Right hindlimb (tissue), 1 donor: Measurements from ENCODE around the gene ABCB8.
"Not testable (repeated sequence)": the region's sequence is repeated elsewhere in the genome, so short reads cannot be mapped to it uniquely, and the experiment has no call there.

Source experiments
- DNase-seq: peaks from one replicate; pipeline ENCODE4 v3.0.0-alpha.2; 2018

Gene ABCB8

GRCh38 chr7:151016505-151016904 lies 11.7 kb upstream of the ABCB8 start:
- DNase-seq = no peak

DNA sequence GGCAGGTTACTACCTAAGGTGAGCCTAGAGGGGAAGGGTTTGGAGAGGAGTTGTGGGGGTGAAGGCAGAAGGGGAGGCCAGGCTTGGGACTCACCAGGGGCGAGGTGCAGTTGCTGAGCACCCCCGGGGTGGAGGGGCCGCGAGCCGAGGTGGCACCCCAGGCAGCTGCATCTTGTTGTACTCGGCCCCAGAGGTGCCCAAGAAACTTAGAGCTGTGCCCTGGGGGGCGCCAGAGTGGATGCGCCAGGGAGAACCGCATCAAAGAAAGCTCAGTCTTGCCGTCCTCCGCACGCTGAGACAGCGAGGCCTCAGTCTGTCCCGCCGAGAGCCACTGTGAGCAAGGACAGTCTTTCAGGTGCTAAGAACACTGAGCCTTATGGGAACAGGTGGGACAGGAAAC lies 11.3 kb upstream of the ABCB8 start:
- DNase-seq = no peak

- no peak for DNase-seq
Measured at GRCh38 chr7:151017370-151017952, 10.8 kb upstream of the ABCB8 start.

- DNase-seq = peak; percentile 82
Measured at GRCh38 chr7:151017953-151018420, 10.3 kb upstream of the ABCB8 start.

DNA sequence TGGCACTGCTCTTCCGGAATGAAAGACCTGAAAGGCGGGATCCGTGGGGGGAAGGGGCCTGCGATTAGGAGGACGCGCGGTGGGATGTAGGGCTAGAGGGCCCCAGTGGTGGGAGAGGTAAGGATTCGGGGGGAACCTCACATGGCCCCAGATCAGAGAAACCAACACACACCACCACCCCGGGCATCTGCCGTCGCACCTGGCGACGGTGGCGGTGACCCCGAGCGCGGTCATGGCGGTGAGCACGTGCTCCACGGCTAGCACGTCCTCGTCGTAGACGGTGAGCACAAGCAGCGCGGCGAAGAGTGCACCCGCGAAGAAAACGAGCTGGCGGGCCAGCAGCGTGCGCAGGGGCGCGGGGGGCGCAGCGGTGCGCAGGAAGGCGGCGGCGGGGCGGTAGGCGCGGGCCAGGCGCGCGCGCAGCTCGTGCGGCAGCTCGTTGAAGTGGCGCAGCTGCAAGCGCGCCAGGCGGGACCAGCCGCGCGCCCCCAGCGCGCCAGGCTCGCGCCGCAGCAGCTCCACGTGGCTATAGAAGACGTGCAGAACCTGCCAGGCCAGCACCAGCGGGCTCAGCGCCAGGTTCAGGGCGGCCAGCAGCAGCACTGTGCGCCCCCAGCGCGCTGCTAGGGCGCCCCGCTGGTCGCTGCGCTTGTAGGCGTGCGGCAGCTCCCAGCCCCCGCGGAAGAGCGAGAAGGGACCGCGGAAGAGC lies 9.7 kb upstream of the ABCB8 start:
- peak; percentile 64 for DNase-seq

GRCh38 chr7:151019130-151019447 lies 9.2 kb upstream of the ABCB8 start:
- DNase-seq = no peak

GRCh38 chr7:151020231-151020630 lies 8.0 kb upstream of the ABCB8 start:
- no peak for DNase-seq

DNA sequence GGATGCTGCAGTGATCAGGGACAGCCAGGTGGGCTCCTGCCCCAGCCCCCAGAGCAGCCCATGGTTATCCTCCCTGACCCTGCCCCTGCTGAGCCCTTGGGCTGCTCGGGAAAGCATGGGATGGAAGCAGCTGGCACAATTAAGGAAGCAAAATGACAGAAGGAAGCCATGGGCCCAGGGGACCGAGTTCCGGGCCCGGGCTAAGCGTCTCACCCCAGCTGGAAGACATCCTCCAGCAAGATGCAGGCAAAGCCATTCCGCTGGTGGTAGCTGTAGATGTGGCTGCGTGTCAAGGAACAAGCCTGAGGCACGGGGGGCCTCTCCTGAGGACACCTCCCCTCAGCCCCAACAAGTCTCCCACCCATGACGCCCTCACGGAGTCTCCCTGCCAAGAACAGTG lies 5.0 kb upstream of the ABCB8 start:
- DNase-seq = no peak

- no peak for DNase-seq
Measured at GRCh38 chr7:151024435-151025056, 3.7 kb upstream of the ABCB8 start, which contains the start of gene ATG9B. Gene ATG9B (minus strand): TSS chr7:151024494. CDS start chr7:151024423, 71 bp downstream.

- DNase-seq = no peak
Measured at GRCh38 chr7:151025924-151026671, 2.2 kb upstream of the ABCB8 start.

GRCh38 chr7:151026771-151027727 lies 1.2 kb upstream of the ABCB8 start:
- DNase-seq = not testable (repeated sequence)

- DNase-seq = not testable (repeated sequence)
Measured at GRCh38 chr7:151027728-151028130, 521 bp upstream of the ABCB8 start.

DNA sequence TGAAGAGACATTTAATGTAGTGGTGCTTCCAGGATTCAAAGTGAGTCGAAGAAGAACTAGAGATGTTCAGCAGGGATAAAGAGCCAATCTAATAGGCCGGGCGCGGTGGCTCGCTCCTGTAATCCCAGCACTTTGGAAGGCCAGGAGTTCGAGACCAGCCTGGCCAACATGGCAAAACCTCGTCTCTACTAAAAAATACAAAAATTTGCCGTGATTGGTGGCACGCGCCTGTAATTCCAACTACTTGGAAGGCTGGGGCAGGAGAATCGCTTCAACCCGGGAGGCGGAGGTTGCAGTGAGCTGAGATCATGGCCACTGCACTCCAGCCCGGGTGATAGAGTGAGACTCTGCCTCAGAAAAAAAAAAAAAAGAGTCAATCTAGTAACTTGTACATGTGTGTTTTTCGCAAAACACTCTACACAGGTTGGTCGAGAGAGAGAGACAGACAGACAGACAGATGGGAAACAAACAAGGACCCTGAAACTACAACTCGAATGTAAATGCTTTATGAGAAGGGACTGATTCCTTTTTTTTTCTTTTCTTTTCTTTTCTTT lies 775 bp downstream of the ABCB8 start:
- no peak for DNase-seq

- DNase-seq = no peak
Measured at GRCh38 chr7:151031011-151031410, 2.8 kb downstream of the ABCB8 start.

DNA sequence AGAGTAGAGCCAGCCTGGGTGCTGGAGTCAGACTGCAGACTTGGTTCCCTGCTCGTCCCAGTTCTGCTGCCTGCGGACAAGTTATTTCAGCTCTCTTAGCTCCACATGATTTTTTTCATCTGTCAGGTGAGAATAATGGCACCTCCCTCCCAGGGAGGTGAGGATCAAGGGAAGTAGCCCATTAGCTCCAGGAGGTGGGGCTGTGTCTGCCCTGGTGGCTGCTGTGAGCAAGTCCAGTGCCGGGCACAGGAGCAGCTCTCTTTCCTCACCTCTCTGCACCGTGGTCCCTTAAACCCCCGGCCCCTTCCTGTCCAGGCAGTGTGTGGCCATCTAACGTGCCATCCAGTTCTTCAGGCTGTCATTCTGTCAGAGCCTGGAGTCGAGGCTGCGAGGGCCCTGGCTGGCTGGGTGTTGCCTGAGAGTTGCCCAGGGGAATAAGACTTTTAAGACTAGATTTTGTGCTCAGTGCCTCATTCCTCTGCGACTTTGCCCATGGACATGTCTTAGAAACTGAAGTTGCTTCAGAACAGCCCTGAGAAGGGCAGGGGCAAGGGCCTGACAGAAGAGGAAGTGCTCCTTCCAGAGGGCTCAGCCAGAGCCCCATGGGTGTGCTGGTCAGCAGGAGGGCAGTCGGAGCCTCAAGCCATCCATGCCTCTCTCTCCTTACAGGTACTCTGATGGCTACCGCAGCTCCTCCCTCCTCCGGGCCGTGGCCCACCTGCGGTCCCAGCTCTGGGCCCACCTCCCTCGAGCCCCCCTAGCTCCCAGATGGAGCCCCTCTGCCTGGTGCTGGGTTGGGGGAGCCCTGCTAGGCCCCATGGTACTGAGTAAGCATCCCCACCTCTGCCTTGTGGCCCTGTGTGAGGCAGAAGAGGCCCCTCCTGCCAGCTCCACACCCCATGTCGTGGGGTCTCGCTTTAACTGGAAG lies 5.0 kb downstream of the ABCB8 start:
- DNase-seq = no peak

DNA sequence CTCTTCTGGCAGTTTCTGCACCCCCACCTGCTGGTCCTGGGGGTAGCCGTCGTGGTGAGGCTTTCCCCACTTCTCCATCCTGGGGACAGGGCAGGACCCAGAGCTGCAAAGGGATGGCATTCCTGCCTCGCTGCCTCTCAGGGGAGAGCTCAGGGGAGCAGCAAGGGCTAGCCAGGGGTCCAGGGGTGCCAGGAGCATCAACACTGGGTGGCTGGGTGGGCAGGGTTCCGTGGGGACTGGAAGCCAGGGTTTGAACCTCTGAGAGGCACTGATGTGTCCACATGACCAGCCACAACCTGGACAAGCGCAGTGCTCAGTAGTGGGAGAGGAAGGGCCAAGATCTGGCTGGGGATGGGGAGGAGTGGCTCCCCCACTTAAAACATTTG lies 5.6 kb downstream of the ABCB8 start:
- DNase-seq = no peak

DNA sequence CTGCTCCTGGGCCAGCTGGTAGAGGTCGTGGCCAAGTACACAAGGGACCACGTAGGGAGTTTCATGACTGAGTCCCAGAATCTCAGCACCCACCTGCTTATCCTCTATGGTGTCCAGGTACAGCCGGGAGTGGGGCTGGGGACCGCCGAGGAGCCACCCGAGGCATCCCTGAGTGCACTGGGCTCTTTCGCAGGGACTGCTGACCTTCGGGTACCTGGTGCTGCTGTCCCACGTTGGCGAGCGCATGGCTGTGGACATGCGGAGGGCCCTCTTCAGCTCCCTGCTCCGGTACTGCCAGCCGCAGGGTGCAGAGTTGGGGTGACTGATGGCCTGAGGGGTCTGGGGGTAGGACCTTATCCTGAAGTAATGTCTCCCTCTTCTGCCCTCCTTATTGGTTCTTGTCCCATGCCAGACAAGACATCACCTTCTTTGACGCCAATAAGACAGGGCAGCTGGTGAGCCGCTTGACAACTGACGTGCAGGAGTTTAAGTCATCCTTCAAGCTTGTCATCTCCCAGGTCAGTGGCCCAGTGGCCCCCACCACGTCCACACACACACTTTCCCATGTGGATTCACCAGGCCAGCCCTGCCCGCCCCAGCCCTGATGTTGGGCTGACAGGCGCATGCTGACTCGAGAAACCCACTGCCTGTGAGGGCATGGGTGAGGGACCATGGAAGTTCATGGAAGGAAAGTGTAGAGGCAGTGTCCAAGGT lies 6.2 kb downstream of the ABCB8 start:
- no peak for DNase-seq

- no peak for DNase-seq
Measured at GRCh38 chr7:151035026-151035717, 6.9 kb downstream of the ABCB8 start.

DNA sequence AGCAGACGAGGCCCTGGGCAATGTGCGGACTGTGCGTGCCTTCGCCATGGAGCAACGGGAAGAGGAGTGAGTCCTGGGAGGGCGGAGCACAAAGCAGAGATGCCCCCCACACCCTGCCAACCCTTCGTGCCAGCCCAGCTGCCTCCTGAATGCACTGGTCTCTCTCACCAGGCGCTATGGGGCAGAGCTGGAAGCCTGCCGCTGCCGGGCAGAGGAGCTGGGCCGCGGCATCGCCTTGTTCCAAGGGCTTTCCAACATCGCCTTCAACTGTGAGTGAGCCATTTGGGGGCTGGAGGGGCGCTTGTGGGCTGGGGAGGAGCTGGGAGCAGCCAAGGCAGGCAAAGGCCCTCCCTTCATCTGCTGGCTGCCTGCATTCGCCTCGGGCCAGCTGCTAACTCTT lies 7.7 kb downstream of the ABCB8 start:
- no peak for DNase-seq
